Measurements from ENCODE around the gene TLNRD1.
A peak's percentile ranks its signal among the peaks of the same experiment; 100 is the strongest.
"Not testable (repeated sequence)": the region's sequence is repeated elsewhere in the genome, so short reads cannot be mapped to it uniquely, and the experiment has no call there.

The TLNRD1 gene

DNA sequence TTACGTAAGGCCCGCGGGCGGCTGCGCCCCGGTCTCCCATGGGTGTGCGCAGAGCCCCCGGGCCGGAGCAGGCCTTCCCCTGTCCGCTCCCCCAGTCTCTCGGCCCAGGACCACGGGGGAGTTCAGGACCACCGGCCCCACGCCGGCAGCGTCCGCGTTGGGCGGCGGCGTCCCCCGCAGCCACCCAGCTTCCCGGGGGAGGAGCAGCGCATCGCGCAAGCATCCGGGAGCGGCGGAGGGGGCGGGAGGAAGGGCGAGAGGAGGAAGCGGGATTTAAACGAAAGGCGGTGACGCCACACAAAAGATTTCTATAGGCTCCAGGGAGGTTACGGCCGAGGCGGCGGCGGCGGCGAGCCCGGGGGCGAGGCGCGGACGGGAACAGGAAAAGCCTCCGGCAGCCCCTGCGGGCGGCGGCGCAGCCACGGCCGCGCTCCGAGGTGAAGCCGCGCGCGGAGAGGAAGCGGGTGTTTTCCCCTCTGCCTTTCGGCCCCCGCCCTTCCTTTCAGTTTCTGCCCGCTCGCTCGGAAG lies at the start of gene TLNRD1:
TSS of gene TLNRD1 (plus strand) at position 300 of the 528 bp plus-strand sequence. CDS start 1,349 bp downstream, outside the sequence.
- TF ChIP-seq, protein P1, sequence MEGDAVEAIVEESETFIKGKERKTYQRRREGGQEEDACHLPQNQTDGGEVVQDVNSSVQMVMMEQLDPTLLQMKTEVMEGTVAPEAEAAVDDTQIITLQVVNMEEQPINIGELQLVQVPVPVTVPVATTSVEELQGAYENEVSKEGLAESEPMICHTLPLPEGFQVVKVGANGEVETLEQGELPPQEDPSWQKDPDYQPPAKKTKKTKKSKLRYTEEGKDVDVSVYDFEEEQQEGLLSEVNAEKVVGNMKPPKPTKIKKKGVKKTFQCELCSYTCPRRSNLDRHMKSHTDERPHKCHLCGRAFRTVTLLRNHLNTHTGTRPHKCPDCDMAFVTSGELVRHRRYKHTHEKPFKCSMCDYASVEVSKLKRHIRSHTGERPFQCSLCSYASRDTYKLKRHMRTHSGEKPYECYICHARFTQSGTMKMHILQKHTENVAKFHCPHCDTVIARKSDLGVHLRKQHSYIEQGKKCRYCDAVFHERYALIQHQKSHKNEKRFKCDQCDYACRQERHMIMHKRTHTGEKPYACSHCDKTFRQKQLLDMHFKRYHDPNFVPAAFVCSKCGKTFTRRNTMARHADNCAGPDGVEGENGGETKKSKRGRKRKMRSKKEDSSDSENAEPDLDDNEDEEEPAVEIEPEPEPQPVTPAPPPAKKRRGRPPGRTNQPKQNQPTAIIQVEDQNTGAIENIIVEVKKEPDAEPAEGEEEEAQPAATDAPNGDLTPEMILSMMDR (conservative IDR thresholded peaks at IDR 0.05; ENCODE audit: low read depth), result no peak
- DNase-seq (ENCODE audit: low spot score), result peak; percentile 95
- ChIA-PET POLR2A (ENCODE audit: low non-redundant PET) (interaction anchor here (0.5 to 1.0 kb wide), 2 partner anchors 10 to 237 kb away, joined by 3 to 4 read pairs; no protein-coding TSS in a partner anchor), CTCF (interaction anchor here (0.6 to 1.7 kb wide), 3 partner anchors 195 to 1530 kb away, joined by 3 to 7 read pairs (median 5); no protein-coding TSS in a partner anchor)
- peak within 1 kb of the TSS; percentile 96 for H3K27ac ChIP-seq

- ChIA-PET CTCF (no interaction called here), POLR2A (ENCODE audit: low non-redundant PET) (no interaction called here)
- TF ChIP-seq, protein P1 (conservative IDR thresholded peaks at IDR 0.05; ENCODE audit: low read depth), result no peak
- no peak overlapping the region for H3K27ac ChIP-seq
- DNase-seq (ENCODE audit: low spot score), result no peak
Observed at GRCh38 chr15:80951941-80952340, 48.8 kb upstream of the TLNRD1 start.

GRCh38 chr15:80953001-80953952 lies 47.4 kb upstream of the TLNRD1 start:
- peak overlapping the region; percentile 3; the same call in 1 of the 2 replicates for H3K27ac ChIP-seq
- ChIA-PET POLR2A (ENCODE audit: low non-redundant PET) (no interaction called here), CTCF (no interaction called here)
- no peak for DNase-seq (ENCODE audit: low spot score)
- TF ChIP-seq, protein P1 (conservative IDR thresholded peaks at IDR 0.05; ENCODE audit: low read depth), result no peak

DNA sequence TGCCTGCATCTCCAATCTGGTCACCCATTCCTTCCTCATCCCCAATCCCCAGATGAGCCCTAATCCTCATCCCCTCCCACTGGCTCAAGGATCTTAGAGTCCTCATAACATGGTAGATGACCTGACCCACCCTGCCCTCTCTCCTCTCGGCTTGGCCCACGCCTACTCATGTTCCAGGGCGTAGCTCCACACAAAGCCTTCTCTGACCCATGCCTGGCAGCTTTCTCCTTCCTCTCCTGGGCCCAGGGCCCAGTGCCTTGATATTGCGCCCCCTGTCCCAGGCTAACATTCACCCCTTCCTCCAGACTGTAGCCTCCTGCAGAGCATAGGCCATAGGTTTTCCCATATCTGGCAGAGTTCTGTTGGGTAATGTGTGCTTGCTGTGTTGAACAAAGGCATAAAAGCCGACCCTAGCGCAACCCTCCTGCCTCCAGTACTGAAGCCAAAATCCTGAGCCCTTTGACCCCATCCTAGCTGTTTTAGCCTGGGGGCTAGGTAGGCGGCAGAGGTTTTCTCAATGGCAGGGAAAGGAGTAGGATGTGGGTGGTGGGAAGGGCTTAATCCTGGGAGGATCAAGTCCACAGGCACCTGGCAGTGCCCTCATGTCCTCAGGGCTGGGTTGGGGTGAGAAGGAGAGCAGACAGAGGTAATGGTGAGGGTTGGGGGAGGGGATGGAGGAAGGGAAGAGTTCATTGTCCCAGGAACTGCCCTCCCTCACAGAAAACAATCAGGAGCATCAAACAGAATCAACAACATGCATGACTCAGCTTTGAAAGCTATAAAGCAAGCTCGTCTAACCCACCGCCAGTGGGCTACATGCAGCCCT lies 46.6 kb upstream of the TLNRD1 start:
- H3K27ac ChIP-seq, result peak overlapping the region; percentile 3; the same call in 1 of the 2 replicates
- ChIA-PET CTCF (no interaction called here), POLR2A (ENCODE audit: low non-redundant PET) (no interaction called here)
- TF ChIP-seq, protein P1 (conservative IDR thresholded peaks at IDR 0.05; ENCODE audit: low read depth), result no peak
- peak; percentile 60 for DNase-seq (ENCODE audit: low spot score)

DNA sequence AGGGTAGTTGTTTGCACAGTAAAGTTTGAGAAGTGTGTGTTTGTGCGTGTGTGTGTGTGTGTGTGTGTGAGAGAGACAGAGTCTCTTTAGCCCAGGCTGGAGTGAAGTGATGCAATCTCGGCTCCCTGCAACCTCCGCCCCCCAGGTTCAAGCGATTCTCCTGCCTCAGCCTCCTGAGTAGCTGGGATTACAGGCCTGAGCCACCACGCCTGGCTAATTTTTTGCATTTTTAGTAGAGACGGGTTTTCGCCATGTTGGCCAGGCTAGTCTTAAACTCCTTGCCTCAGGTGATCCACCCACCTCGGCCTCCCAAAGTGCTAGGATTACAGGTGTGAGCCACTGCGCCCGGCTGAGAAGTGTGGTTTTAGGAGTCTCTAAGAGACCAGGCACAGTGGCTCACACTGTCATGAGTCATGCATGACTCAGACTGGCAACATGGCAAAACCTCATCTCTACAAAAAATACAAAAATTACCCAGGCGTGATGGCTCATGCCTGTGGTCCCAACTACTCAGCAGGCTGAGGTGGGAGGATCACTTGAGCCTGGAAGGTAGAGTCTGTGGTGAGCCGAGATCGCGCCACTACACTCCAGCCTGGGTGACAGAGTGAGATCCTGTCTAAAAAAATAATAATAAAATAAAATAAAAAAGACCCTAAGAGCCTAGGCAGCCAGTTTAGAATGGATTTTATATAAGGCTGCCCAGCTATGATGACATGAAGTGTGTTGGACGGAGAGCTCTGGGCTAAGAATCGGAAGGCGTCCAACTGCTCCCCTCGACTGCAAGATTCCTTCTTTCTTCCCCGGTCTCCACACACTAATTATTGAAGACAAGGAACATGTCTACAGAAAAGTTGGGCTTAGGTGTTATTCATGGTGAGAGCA lies 44.9 kb upstream of the TLNRD1 start:
- DNase-seq (ENCODE audit: low spot score), result peak; percentile 88
- POLR2A ChIA-PET (ENCODE audit: low non-redundant PET), result not testable (repeated sequence)
- peak overlapping the region; percentile 78 for H3K27ac ChIP-seq
- CTCF ChIA-PET, result interaction anchor here (0.6 to 1.3 kb wide), 3 partner anchors 14 to 310 kb away, joined by 3 to 6 read pairs (median 4); no protein-coding TSS in a partner anchor

GRCh38 chr15:80957556-80957955 lies 43.2 kb upstream of the TLNRD1 start:
- ChIA-PET CTCF (interaction anchor here (0.6 to 1.3 kb wide), 4 partner anchors 12 to 1093 kb away, joined by 3 to 6 read pairs (median 3); no protein-coding TSS in a partner anchor), POLR2A (ENCODE audit: low non-redundant PET) (no interaction called here)
- TF ChIP-seq, protein P1 (conservative IDR thresholded peaks at IDR 0.05; ENCODE audit: low read depth), result no peak
- no peak for DNase-seq (ENCODE audit: low spot score)
- H3K27ac ChIP-seq, result peak overlapping the region; percentile 62

Measured in RWPE1 (cell line).